NCI-H1105 (cell line): Measurements from ENCODE around the gene GREB1L.
"Not testable (repeated sequence)": the region's sequence is repeated elsewhere in the genome, so short reads cannot be mapped to it uniquely, and the experiment has no call there.

Source experiments
- DNase-seq: peaks from one replicate; lab custom pipeline; 2025; lab: John Stamatoyannopoulos, UW

GREB1L gene

GRCh38 chr18:21307578-21307977, 65.5 kb downstream of the GREB1L start:
- no peak for DNase-seq

DNA sequence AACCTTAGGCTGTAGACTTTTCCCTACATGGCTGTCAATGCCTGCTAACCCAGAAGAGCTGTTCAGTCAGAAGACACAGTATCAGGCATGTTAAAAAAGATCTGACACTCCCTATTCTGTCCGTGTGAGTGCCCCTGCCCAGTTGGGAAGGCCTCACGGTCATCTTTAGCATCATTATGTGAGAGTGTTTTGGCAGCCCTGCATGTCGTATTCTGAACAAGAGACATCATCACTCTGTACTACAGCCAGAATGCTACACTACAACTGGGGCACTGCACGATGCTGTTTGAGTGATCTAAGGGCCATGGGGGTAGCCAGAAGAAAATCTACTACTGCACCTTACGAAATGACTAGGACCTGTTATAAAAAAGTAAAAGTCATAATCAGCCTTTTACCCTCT, 67.2 kb downstream of the GREB1L start:
- no peak for DNase-seq

- DNase-seq, result not testable (repeated sequence)
These were observed 69.9 kb downstream of the GREB1L start for GRCh38 chr18:21311980-21312379.

DNA sequence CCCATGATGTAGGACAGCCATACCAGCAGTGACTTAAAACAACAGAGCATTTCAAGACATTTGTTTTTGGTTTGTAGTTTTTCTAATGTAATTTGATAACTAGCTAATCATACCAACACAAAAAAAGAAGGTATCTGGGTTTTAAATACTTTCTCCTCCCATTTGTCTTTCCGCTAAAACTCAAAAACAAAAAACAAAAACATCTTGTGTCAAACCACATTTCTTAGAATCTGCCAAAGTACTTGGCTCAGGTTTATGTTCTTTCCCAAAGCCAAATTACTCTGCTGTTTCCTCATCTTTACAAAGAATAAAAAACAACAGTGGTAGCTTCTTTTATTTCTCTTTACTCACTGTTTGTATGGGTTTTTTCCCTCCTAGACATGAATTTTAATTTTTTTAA, 71.5 kb downstream of the GREB1L start:
- no peak for DNase-seq

GRCh38 chr18:21314724-21315123, 72.7 kb downstream of the GREB1L start:
- DNase-seq, result no peak

- DNase-seq, result not testable (repeated sequence)
These were observed 73.1 kb downstream of the GREB1L start for GRCh38 chr18:21315126-21315525.

DNA sequence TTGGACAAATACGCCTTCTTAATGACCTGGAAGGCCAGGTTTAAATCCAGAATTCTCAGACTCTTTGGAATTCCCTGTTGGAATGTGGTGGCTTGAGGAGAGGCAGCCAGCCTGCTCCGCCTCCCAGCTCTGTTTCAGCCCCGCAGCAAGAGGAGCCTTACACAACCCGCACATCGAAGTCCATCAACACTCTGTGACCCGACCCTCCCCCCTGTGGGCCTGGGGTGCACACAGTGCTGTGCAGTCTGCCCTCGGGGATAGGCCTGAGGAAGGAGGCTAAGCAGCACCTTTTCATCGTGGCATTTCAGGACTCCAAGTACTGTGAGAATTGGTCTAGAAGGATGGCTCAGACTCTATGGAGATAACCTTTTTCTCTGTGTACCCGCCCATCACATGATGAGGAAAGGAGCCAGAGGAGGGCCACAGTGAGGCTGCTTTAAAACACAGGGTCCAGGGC, 73.7 kb downstream of the GREB1L start:
- DNase-seq, result no peak

DNA sequence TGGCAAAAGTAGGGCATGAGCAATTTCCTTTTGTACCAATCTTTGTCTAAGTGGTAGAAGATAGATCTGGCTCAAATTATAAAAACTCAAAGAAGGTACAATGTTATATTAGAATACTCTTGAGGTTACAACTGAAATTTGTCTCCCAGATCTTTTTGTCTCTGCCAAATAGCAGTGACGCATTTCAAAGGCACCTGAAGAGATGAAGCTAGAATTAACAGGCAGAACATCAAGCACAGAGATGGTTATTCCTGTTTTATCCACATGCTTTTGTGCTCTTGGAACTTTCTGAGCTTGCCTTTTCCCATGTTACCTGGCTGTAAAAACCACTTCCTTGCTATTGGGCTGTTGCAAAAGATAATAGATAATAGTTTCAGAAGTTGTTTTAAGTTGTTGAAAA, 74.3 kb downstream of the GREB1L start:
- no peak for DNase-seq

GRCh38 chr18:21321711-21322110, 79.7 kb downstream of the GREB1L start:
- no peak for DNase-seq

GRCh38 chr18:21327101-21327500, 85.1 kb downstream of the GREB1L start:
- DNase-seq, result no peak

GRCh38 chr18:21330122-21330701, 88.2 kb downstream of the GREB1L start:
- DNase-seq, result no peak

DNA sequence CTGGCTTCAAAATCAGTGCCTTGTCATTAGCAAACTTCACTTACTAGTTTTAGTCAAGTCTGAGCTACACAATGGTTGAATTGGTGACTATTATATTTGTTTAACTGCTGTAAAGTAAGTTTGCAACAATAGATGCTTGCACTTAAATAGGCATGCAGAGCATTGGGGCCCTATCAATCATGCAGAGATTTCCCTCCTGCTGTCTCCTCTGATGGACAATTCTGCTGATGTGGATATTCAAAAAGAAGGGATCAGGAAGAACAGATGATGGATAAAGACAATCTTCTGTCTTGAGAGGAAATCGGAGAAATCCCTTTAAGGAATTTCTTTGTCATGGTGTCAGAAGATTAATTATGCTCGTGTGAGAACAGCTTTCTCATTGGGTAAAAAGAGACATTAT, 89.0 kb downstream of the GREB1L start:
- DNase-seq, result no peak

DNA sequence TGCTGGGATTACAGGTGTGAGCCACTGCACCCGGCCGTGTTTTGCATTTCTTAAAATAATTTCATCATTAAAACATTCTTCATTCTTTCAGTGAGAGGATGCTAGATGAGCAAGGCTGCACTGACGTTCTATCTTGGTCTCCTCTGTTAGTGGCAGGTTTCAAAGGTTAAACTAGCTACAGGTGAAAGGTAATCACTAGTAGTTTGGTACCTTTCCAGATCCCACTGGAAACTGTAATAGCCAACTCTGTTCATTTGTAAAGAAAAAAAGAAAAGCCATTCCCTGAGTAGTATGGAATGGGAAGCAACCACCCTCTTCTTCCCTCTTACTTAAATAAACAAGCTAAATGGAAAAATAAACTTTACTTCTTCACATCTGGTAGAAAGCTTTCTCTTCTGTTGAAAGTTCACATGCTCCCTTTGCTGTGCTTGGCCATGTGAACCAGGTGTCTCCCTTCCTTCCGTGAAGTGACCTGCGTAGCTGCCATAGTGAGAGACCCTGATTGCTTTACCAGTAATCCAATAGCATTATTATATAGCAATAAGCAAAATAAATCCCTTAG, 94.0 kb downstream of the GREB1L start:
- DNase-seq, result no peak

GRCh38 chr18:21336846-21337245, 94.8 kb downstream of the GREB1L start:
- DNase-seq, result no peak

GRCh38 chr18:21341141-21341540, 99.1 kb downstream of the GREB1L start:
- DNase-seq, result no peak

- DNase-seq, result no peak
These were observed 100.3 kb downstream of the GREB1L start for GRCh38 chr18:21342372-21342771.

GRCh38 chr18:21344860-21345259, 102.8 kb downstream of the GREB1L start:
- DNase-seq, result no peak

GRCh38 chr18:21345840-21346239, 103.8 kb downstream of the GREB1L start:
- no peak for DNase-seq

DNA sequence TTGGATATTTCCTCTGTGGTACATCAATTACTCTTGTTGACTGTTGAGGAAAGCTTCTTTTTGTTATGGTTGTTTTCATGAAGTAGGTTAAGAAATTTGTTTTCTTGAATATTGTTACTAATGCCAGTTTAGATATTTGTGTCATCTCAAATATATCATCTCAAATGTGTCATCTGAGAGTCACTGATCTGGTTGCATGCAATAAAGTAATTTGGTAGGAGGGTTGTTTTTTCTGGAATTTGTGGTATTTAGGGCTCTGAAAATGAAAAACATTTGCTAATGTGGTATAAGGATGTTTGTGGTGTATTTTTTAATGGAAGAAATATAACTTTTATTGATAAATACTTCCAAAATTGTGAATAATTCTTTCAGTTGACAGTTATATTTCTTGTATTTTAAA, 117.7 kb downstream of the GREB1L start:
- DNase-seq, result no peak

- DNase-seq, result no peak
These were observed 119.4 kb downstream of the GREB1L start for GRCh38 chr18:21361307-21361880.

- no peak for DNase-seq
These were observed 120.8 kb downstream of the GREB1L start for GRCh38 chr18:21362831-21363230.

DNA sequence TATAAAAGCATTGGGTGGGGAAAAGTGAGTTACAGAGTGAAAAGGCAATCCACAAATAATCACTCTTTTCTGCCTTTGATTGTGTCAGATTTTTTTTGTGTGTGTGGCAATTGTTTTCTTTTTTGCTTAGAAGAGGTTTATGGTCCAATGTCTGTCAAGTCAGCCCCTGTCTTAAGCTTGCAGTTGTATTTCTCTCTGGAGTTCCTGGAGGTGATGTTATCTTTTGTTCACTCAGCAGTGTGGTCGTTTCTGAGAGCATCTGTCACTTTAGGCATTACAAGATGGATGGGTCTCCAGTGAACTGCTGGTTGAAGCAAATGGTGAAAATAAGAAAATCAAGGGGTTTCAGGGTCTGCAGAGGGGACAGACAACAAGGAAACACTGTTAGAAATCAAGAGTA, 121.3 kb downstream of the GREB1L start:
- no peak for DNase-seq

GRCh38 chr18:21364471-21364870, 122.4 kb downstream of the GREB1L start:
- DNase-seq, result no peak

- no peak for DNase-seq
These were observed 124.9 kb downstream of the GREB1L start for GRCh38 chr18:21366896-21367295.
